ENCODE results near the gene HAUS3. TPM values are rescaled to one million over a fixed set of nuclear protein-coding genes. Genes with fewer than 3 reads are reported as not detected.

Gene HAUS3
- total and polyA plus RNA-seq, 4 donors, result 5.6 to 21.0 (median 12.1) TPM

DNA sequence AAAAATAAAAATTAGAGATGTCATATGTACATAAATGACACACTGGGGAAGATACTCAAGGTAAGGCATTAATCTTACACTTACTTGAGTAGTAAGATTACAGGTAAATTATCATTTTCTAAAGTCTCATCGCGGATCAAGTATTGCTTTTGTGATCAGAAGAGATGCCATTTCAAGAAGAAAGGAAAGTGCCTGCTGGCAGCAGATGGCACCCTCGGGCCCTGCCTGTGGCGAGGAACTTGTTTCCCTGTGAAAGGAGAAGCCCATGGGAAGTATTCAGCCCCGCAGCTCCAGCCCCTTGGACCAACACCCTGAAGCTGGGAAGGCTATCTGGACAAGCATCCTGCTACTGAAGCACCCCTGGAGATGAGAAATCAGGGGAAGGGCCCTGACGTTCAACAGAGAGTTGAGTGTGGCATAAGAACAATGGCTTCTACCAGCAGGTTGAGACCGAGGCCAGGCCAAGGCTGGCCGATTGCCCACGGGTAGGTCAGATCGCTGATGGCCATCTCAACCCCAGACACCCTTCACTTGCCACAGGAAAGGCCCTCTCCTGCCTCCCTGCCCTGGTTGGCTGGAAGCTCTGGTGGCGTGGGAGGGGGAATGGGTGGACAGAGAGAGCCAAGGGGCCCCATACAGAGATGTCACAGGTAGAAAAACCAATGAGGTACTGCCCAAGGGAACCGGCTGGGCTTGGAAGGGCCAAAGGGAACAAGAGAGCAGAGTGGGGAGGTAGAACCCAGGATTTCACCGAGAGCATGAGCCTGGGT is 38.8 kb upstream of the HAUS3 start:
- WGBS, 2 donors, result 85 to 87% methylated on average over 13 of the region's 13 CpGs
- H3K27ac ChIP-seq (ENCODE audit: low read depth in 1 of 2, low read length in 1 of 2), result no peak overlapping the region
- DNase-seq, result no peak

DNA sequence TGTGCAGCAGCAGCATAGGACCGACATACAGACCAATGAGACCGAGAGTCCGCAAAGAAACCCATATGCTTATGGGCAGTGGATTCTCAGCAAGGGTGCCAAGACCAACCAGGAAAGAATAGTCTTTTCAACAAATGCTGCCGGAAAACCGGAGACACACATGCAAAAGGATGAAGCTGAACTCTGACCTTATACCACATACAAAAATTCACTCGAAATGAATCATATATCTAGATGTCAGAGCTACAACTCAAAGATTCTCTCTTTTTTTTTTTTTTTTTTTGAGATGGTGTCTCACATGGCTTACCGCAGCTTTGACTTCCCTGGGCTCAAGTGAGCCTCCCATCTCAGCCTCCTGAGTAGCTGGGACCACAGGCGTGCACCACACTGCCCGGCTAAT is 36.0 kb upstream of the HAUS3 start:
- Histone ChIP-seq H3K27me3 (ENCODE audit: control insufficient read depth in 3 of 3, insufficient read depth in 3 of 3, low read length in 2 of 3) (no peaks in the 10 kb centered on the region), H3K9ac (ENCODE audit: insufficient read depth in 1 of 2, low read length in 2 of 2) (no peak overlapping the region), H3K27ac (ENCODE audit: low read depth in 1 of 2, low read length in 1 of 2) (no peak overlapping the region), H3K4me1 (ENCODE audit: control insufficient read depth in 5 of 5, insufficient read depth in 5 of 5, low read length in 5 of 5) (no peaks in the 10 kb centered on the region), H3K9me3 (ENCODE audit: control insufficient read depth in 4 of 4, insufficient read depth in 3 of 4, low read length in 3 of 4) (no peaks in the 10 kb centered on the region), H3K4me3 (no peak overlapping the region), H3K36me3 (ENCODE audit: control insufficient read depth in 4 of 4, insufficient read depth in 4 of 4, low read length in 4 of 4) (no peaks in the 10 kb centered on the region)
- TF ChIP-seq, protein P1, sequence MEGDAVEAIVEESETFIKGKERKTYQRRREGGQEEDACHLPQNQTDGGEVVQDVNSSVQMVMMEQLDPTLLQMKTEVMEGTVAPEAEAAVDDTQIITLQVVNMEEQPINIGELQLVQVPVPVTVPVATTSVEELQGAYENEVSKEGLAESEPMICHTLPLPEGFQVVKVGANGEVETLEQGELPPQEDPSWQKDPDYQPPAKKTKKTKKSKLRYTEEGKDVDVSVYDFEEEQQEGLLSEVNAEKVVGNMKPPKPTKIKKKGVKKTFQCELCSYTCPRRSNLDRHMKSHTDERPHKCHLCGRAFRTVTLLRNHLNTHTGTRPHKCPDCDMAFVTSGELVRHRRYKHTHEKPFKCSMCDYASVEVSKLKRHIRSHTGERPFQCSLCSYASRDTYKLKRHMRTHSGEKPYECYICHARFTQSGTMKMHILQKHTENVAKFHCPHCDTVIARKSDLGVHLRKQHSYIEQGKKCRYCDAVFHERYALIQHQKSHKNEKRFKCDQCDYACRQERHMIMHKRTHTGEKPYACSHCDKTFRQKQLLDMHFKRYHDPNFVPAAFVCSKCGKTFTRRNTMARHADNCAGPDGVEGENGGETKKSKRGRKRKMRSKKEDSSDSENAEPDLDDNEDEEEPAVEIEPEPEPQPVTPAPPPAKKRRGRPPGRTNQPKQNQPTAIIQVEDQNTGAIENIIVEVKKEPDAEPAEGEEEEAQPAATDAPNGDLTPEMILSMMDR (IDR thresholded peaks at IDR 0.05; ENCODE audit: control extremely low read depth, extremely low read depth), result no peak
- DNase-seq, result no peak
- ATAC-seq (ENCODE audit: insufficient read depth, low FRiP score), result no peak
- WGBS, 2 donors, result 96 to 100% methylated on average over 9 of the region's 9 CpGs

More for the DNA sequence above, 38.8 kb upstream of the HAUS3 start:
- H3K36me3 ChIP-seq (ENCODE audit: control insufficient read depth in 4 of 4, insufficient read depth in 4 of 4, low read length in 4 of 4), result no peaks in the 10 kb centered on the region
- no peak for ATAC-seq (ENCODE audit: insufficient read depth, low FRiP score)
- TF ChIP-seq, protein P1 (IDR thresholded peaks at IDR 0.05; ENCODE audit: control extremely low read depth, extremely low read depth), result no peak
- H3K27me3 ChIP-seq (ENCODE audit: control insufficient read depth in 3 of 3, insufficient read depth in 3 of 3, low read length in 2 of 3), result no peaks in the 10 kb centered on the region
- no peaks in the 10 kb centered on the region for H3K4me1 ChIP-seq (ENCODE audit: control insufficient read depth in 5 of 5, insufficient read depth in 5 of 5, low read length in 5 of 5)
- no peak overlapping the region for H3K4me3 ChIP-seq
- H3K9me3 ChIP-seq (ENCODE audit: control insufficient read depth in 4 of 4, insufficient read depth in 3 of 4, low read length in 3 of 4), result no peaks in the 10 kb centered on the region
- H3K9ac ChIP-seq (ENCODE audit: insufficient read depth in 1 of 2, low read length in 2 of 2), result no peak overlapping the region

DNA sequence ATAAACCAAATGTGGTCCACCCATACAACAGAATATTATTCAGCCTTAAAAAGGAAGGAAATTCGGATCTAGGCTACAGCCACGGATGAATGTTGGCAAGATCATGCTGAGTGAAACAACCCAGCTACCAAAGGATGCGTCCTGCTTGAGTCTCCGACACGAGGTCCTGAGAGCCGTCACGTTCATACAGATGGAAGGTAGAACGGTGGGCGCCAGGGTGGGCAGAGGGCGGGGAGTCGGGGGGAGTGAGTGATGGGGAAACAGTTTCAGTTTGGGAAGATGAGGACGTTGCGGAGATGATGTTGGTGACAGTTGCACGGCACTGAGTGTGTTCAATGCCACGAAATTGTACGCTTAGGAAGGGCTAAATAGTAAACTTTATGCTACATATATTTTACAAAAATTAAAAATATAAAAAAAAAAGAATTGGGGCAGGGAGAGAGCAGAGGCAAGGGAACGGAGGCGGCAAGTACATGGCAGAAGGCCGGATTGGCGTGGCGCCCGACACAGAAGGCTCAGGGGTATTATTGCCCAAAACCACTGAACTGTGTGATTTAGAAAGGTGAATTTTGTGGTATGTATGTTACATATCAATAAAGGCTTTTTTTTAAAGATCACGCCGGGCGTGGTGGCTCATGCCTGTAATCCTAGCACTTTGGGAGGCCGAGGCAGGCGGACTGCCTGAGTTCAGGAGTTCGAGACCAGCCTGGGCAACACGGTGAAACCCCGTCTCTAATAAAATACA is 34.8 kb upstream of the HAUS3 start:
- Histone ChIP-seq H3K9ac (ENCODE audit: insufficient read depth in 1 of 2, low read length in 2 of 2) (no peak overlapping the region), H3K4me1 (ENCODE audit: control insufficient read depth in 5 of 5, insufficient read depth in 5 of 5, low read length in 5 of 5) (no peaks in the 10 kb centered on the region), H3K9me3 (ENCODE audit: control insufficient read depth in 4 of 4, insufficient read depth in 3 of 4, low read length in 3 of 4) (no peaks in the 10 kb centered on the region), H3K27ac (ENCODE audit: low read depth in 1 of 2, low read length in 1 of 2) (no peak overlapping the region), H3K27me3 (ENCODE audit: control insufficient read depth in 3 of 3, insufficient read depth in 3 of 3, low read length in 2 of 3) (no peaks in the 10 kb centered on the region), H3K36me3 (ENCODE audit: control insufficient read depth in 4 of 4, insufficient read depth in 4 of 4, low read length in 4 of 4) (peaks cover 0 to 2% (median 0%) of the 10 kb centered on the region in 4 donors), H3K4me3 (no peak overlapping the region)
- ATAC-seq (ENCODE audit: insufficient read depth, low FRiP score) (no peak), DNase-seq (no peak)
- TF ChIP-seq, protein P1 (IDR thresholded peaks at IDR 0.05; ENCODE audit: control extremely low read depth, extremely low read depth), result no peak
- 96% methylated on average over 30 of the region's 30 CpGs for WGBS, 2 donors
